ENCODE data around the gene MAMLD1. TPM values are rescaled to one million over a fixed set of nuclear protein-coding genes. Genes with fewer than 3 reads are reported as not detected.

The MAMLD1 gene
- total RNA-seq, 1 donor from 2014 or later: 2.6 TPM

DNA sequence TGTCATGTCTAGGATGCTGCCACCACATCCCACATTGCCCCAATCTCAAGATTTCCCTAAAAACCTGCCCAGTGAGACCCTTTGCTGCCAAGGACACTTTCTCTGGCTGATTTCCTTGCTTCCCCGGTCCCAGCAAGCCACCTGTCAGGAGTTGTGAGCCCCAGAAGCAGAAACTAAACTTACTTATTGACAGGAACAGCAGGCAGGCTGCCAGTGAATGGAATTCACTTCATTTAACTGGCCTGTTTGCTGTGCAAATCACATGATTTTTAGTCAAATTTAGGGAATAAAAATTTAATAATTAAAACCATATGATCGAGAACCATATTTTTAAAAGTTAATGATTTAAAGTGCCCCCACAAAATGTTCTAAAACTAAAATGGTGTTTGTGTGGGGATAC, 48.5 kb downstream of the MAMLD1 start:
- Histone ChIP-seq H3K9me3 (ENCODE audit: control insufficient read depth in 3 of 3, low read length in 3 of 3) (no peaks in the 10 kb centered on the region), H3K4me1 (ENCODE audit: control insufficient read depth in 3 of 3, insufficient read depth in 3 of 3, low read length in 3 of 3) (peaks cover 0 to 20% (median 5%) of the 10 kb centered on the region in 3 donors), H3K27ac (ENCODE audit: low read depth, low read length) (no peak overlapping the region), H3K27me3 (ENCODE audit: control insufficient read depth in 3 of 3, insufficient read depth in 3 of 3, low read length in 3 of 3) (no peaks in the 10 kb centered on the region), H3K9ac (ENCODE audit: low read depth in 1 of 3, low read length in 3 of 3) (no peak overlapping the region), H3K4me3 (ENCODE audit: low read length in 3 of 3) (no peak overlapping the region), H3K36me3 (ENCODE audit: control insufficient read depth in 3 of 3, insufficient read depth in 3 of 3, low read length in 3 of 3) (no peaks in the 10 kb centered on the region)

DNA sequence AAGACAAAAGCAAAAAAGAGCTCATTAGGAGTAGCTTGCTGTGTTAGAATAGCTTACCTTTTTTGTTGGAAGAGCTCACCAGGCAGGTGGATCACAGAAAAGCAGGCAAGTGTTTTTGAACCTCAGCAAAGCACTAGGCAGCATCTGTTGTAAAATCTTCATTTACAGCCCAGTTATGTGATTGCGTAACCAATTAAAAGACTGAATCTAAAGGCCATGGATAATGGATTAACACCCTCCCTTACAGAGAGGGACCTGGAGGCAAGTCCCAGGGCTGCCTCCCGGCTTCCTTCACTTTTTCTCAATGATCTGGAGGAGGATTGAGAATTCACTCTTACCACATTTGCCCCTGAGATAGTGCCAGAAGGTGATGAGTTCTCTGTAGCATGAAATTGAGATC, 51.1 kb downstream of the MAMLD1 start:
- no peaks in the 10 kb centered on the region for H3K27me3 ChIP-seq (ENCODE audit: control insufficient read depth in 3 of 3, insufficient read depth in 3 of 3, low read length in 3 of 3)
- H3K36me3 ChIP-seq (ENCODE audit: control insufficient read depth in 3 of 3, insufficient read depth in 3 of 3, low read length in 3 of 3): no peaks in the 10 kb centered on the region
- H3K27ac ChIP-seq (ENCODE audit: low read depth, low read length): no peak overlapping the region
- no peak overlapping the region for H3K4me3 ChIP-seq (ENCODE audit: low read length in 3 of 3)
- H3K4me1 ChIP-seq (ENCODE audit: control insufficient read depth in 3 of 3, insufficient read depth in 3 of 3, low read length in 3 of 3): peaks cover 0 to 12% (median 5%) of the 10 kb centered on the region in 3 donors
- H3K9me3 ChIP-seq (ENCODE audit: control insufficient read depth in 3 of 3, low read length in 3 of 3): no peaks in the 10 kb centered on the region
- no peak overlapping the region for H3K9ac ChIP-seq (ENCODE audit: low read depth in 1 of 3, low read length in 3 of 3)

DNA sequence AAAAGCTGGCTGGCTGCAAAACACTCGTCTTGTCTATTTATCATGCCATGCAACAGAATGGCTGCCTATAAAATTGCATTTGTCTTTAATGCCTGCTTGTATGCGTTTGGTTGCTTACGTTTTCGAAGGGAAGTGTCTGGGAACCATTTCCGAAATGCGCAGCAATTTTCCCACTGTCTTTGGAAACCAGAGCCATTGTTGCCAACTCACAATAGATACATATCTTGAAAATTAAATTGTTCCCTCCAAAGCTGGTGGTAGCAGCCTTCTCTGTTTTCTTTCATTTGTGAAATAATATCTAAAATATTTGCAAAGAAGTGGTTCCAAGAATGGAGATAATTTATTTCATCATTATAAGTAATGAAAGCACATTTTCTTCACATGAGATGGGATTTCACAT, 53.4 kb downstream of the MAMLD1 start:
- no peaks in the 10 kb centered on the region for H3K27me3 ChIP-seq (ENCODE audit: control insufficient read depth in 3 of 3, insufficient read depth in 3 of 3, low read length in 3 of 3)
- no peaks in the 10 kb centered on the region for H3K9me3 ChIP-seq (ENCODE audit: control insufficient read depth in 3 of 3, low read length in 3 of 3)
- H3K36me3 ChIP-seq (ENCODE audit: control insufficient read depth in 3 of 3, insufficient read depth in 3 of 3, low read length in 3 of 3): no peaks in the 10 kb centered on the region
- H3K4me3 ChIP-seq (ENCODE audit: low read length in 3 of 3): no peak overlapping the region
- H3K27ac ChIP-seq (ENCODE audit: low read depth, low read length): no peak overlapping the region
- H3K9ac ChIP-seq (ENCODE audit: low read depth in 1 of 3, low read length in 3 of 3): no peak overlapping the region
- peaks cover 0 to 3% (median 0%) of the 10 kb centered on the region in 3 donors for H3K4me1 ChIP-seq (ENCODE audit: control insufficient read depth in 3 of 3, insufficient read depth in 3 of 3, low read length in 3 of 3)

DNA sequence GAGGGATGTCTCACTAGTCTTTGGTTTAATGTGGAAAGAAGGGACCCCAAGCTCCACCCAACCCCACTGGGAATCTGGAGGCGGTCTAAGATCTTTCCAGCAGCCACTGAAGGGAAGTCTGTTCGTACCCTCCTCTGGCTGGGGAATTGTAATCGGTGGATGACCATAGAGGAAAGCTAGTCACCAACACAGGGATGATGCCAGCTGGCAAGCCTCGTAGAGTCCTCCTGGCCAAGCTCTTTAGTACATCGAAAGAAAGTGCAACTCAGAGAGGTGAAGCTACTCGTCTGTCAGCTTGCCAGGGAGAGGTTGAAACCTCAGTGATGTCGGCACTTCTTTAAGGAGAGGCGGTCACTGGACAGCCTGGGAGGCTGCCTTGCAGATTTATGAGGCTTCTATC, 58.7 kb downstream of the MAMLD1 start:
- Histone ChIP-seq H3K9me3 (ENCODE audit: control insufficient read depth in 3 of 3, low read length in 3 of 3) (no peaks in the 10 kb centered on the region), H3K4me3 (ENCODE audit: low read length in 3 of 3) (no peak overlapping the region), H3K27me3 (ENCODE audit: control insufficient read depth in 3 of 3, insufficient read depth in 3 of 3, low read length in 3 of 3) (no peaks in the 10 kb centered on the region), H3K9ac (ENCODE audit: low read depth in 1 of 3, low read length in 3 of 3) (no peak overlapping the region), H3K4me1 (ENCODE audit: control insufficient read depth in 3 of 3, insufficient read depth in 3 of 3, low read length in 3 of 3) (peaks cover 0 to 2% (median 0%) of the 10 kb centered on the region in 3 donors), H3K27ac (ENCODE audit: low read depth, low read length) (no peak overlapping the region), H3K36me3 (ENCODE audit: control insufficient read depth in 3 of 3, insufficient read depth in 3 of 3, low read length in 3 of 3) (no peaks in the 10 kb centered on the region)

DNA sequence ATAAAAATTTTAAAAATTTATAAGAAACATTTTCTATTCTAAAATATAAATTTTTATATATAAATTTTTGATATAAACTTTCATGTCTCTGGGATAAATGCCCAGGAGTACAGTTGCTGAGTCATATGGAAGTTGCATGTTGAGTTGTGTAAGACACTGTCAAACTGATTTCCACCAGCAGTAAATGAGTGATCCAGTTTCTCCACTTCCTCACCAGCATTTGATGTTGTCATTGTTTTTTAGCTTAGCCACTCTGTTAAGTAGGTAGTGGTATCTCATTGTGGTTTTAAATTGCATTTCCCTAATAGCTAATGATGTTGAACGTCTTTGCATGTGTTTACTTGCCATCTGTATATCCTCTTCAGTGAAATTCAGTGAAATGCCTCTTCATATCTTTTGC, 66.5 kb downstream of the MAMLD1 start:
- Histone ChIP-seq H3K9me3 (ENCODE audit: control insufficient read depth in 3 of 3, low read length in 3 of 3) (no peaks in the 10 kb centered on the region), H3K4me3 (ENCODE audit: low read length in 3 of 3) (no peak overlapping the region), H3K9ac (ENCODE audit: low read depth in 1 of 3, low read length in 3 of 3) (no peak overlapping the region), H3K4me1 (ENCODE audit: control insufficient read depth in 3 of 3, insufficient read depth in 3 of 3, low read length in 3 of 3) (no peaks in the 10 kb centered on the region), H3K27ac (ENCODE audit: low read depth, low read length) (no peak overlapping the region), H3K36me3 (ENCODE audit: control insufficient read depth in 3 of 3, insufficient read depth in 3 of 3, low read length in 3 of 3) (no peaks in the 10 kb centered on the region), H3K27me3 (ENCODE audit: control insufficient read depth in 3 of 3, insufficient read depth in 3 of 3, low read length in 3 of 3) (no peaks in the 10 kb centered on the region)

DNA sequence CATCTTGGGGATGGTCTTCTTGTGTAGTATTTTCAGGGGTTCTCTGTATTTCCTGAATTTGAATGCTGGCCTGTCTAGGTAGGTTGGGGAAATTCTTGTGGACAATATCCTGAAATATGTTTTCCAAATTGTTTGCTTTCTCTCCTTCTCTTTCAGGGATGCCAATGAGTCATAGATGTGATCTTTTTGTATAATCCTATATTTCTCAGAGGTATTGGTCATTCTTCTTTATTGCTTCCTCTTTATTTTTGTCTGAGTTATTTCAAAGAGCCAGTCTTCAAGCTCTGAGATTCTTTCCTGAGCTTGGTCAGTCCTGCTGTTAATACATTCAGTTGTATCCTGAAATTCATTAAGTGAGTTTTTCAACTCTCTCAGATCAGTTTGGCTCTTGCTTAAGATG, 73.1 kb downstream of the MAMLD1 start:
- Histone ChIP-seq H3K4me3 (ENCODE audit: low read length in 3 of 3) (no peak overlapping the region), H3K27me3 (ENCODE audit: control insufficient read depth in 3 of 3, insufficient read depth in 3 of 3, low read length in 3 of 3) (no peaks in the 10 kb centered on the region), H3K4me1 (ENCODE audit: control insufficient read depth in 3 of 3, insufficient read depth in 3 of 3, low read length in 3 of 3) (no peaks in the 10 kb centered on the region), H3K9me3 (ENCODE audit: control insufficient read depth in 3 of 3, low read length in 3 of 3) (no peaks in the 10 kb centered on the region), H3K27ac (ENCODE audit: low read depth, low read length) (no peak overlapping the region), H3K9ac (ENCODE audit: low read depth in 1 of 3, low read length in 3 of 3) (no peak overlapping the region), H3K36me3 (ENCODE audit: control insufficient read depth in 3 of 3, insufficient read depth in 3 of 3, low read length in 3 of 3) (no peaks in the 10 kb centered on the region)

DNA sequence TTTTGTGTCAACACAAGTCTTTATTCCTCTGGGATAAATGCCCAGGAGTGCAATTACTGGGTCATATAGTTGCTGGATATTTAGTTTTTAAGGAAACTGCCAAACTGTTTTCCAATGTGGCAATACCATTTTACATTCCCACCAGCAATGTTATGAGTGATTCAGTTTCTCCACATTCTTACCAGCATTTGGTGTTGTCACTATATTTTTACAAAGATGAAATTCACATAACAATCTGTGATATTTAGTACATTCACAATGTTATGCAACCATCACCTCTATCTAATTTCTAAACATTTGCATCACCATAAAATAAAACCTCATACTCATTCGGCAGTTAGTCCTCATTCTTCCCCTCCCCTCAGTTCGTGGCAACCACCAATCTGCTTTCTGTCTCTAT, 75.0 kb downstream of the MAMLD1 start:
- Histone ChIP-seq H3K9me3 (ENCODE audit: control insufficient read depth in 3 of 3, low read length in 3 of 3) (no peaks in the 10 kb centered on the region), H3K36me3 (ENCODE audit: control insufficient read depth in 3 of 3, insufficient read depth in 3 of 3, low read length in 3 of 3) (no peaks in the 10 kb centered on the region), H3K4me1 (ENCODE audit: control insufficient read depth in 3 of 3, insufficient read depth in 3 of 3, low read length in 3 of 3) (no peaks in the 10 kb centered on the region), H3K4me3 (ENCODE audit: low read length in 3 of 3) (no peak overlapping the region), H3K27ac (ENCODE audit: low read depth, low read length) (no peak overlapping the region), H3K27me3 (ENCODE audit: control insufficient read depth in 3 of 3, insufficient read depth in 3 of 3, low read length in 3 of 3) (no peaks in the 10 kb centered on the region), H3K9ac (ENCODE audit: low read depth in 1 of 3, low read length in 3 of 3) (no peak overlapping the region)

DNA sequence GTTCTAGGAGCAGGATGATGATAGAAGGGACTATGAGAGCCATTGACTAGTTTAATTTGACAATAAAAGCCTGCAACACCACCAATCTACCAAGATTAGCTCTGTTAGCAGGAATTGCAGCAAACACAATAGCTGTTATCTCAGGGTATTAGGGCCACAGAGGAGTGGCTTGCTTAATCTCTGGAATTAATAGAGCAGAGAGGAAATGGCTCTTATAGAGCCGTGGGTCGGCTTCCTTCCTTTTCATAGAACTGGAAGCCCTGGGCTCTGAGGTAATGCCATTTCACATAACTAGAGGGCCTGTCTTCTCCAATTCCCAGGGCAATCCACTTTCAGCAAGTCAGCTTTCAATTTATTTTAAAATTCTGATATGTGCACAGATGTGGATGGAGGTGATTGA, 83.0 kb downstream of the MAMLD1 start:
- Histone ChIP-seq H3K9me3 (ENCODE audit: control insufficient read depth in 3 of 3, low read length in 3 of 3) (no peaks in the 10 kb centered on the region), H3K27ac (ENCODE audit: low read depth, low read length) (no peak overlapping the region)

DNA sequence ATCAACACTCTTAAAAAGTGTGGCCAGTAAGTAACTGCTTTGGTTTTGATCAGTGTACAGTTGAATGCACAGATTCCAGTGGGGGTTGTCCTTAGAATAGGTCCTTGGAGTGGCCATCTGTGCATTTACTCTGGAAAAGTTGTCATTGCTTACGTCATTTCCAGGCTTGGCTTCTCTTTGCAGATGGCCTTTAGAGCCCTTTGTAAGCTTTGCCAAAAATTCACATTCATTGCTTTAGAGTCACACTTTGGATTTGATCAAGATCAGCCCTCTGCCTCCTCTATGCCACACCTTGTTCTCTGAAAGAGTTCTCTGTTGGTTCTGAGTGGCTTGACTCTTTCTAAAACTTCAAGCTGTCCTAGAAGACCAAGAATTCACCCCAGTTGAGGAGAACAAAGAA, 83.9 kb downstream of the MAMLD1 start:
- H3K27ac ChIP-seq (ENCODE audit: low read depth, low read length): no peak overlapping the region
- no peaks in the 10 kb centered on the region for H3K9me3 ChIP-seq (ENCODE audit: control insufficient read depth in 3 of 3, low read length in 3 of 3)
- H3K9ac ChIP-seq (ENCODE audit: low read depth in 1 of 3, low read length in 3 of 3): no peak overlapping the region
- H3K4me3 ChIP-seq (ENCODE audit: low read length in 3 of 3): no peak overlapping the region
- no peaks in the 10 kb centered on the region for H3K27me3 ChIP-seq (ENCODE audit: control insufficient read depth in 3 of 3, insufficient read depth in 3 of 3, low read length in 3 of 3)
- peaks cover 14 to 16% (median 14%) of the 10 kb centered on the region in 3 donors for H3K4me1 ChIP-seq (ENCODE audit: control insufficient read depth in 3 of 3, insufficient read depth in 3 of 3, low read length in 3 of 3)
- no peaks in the 10 kb centered on the region for H3K36me3 ChIP-seq (ENCODE audit: control insufficient read depth in 3 of 3, insufficient read depth in 3 of 3, low read length in 3 of 3)

More for the DNA sequence above, 83.0 kb downstream of the MAMLD1 start:
- no peaks in the 10 kb centered on the region for H3K36me3 ChIP-seq (ENCODE audit: control insufficient read depth in 3 of 3, insufficient read depth in 3 of 3, low read length in 3 of 3)
- H3K9ac ChIP-seq (ENCODE audit: low read depth in 1 of 3, low read length in 3 of 3): no peak overlapping the region
- H3K4me1 ChIP-seq (ENCODE audit: control insufficient read depth in 3 of 3, insufficient read depth in 3 of 3, low read length in 3 of 3): peaks cover 12 to 14% (median 13%) of the 10 kb centered on the region in 3 donors
- no peak overlapping the region for H3K4me3 ChIP-seq (ENCODE audit: low read length in 3 of 3)
- H3K27me3 ChIP-seq (ENCODE audit: control insufficient read depth in 3 of 3, insufficient read depth in 3 of 3, low read length in 3 of 3): no peaks in the 10 kb centered on the region

DNA sequence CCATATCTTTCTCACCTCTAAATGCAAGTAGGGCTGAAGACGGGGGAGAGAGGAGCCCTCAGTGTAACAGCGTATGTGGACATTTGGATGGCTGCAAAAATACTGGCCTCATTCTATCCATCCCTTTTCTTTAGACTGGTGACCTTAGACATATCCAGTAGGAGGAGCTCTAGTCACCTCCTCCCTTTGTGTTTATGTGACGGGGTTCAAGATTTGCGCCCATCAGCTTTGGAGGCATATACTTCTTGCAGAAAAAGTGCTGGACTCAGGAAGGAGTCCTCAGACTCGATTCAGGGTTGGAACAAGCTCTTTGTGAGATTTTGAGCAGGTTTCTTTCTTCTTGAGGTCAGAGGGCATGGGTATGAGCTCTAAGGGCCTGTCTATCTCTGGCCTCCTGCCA, 86.2 kb downstream of the MAMLD1 start:
- no peak overlapping the region for H3K27ac ChIP-seq (ENCODE audit: low read depth, low read length)
- H3K9ac ChIP-seq (ENCODE audit: low read depth in 1 of 3, low read length in 3 of 3): no peak overlapping the region
- no peak overlapping the region for H3K4me3 ChIP-seq (ENCODE audit: low read length in 3 of 3)
- H3K9me3 ChIP-seq (ENCODE audit: control insufficient read depth in 3 of 3, low read length in 3 of 3): no peaks in the 10 kb centered on the region
- no peaks in the 10 kb centered on the region for H3K36me3 ChIP-seq (ENCODE audit: control insufficient read depth in 3 of 3, insufficient read depth in 3 of 3, low read length in 3 of 3)
- H3K4me1 ChIP-seq (ENCODE audit: control insufficient read depth in 3 of 3, insufficient read depth in 3 of 3, low read length in 3 of 3): peaks cover 14 to 23% (median 16%) of the 10 kb centered on the region in 3 donors
- no peaks in the 10 kb centered on the region for H3K27me3 ChIP-seq (ENCODE audit: control insufficient read depth in 3 of 3, insufficient read depth in 3 of 3, low read length in 3 of 3)

All from skeletal muscle tissue (tissue), 4 donors.